A549 treated with AZD9567 at 1 μM for 4 hours (cell line): ENCODE data around the gene EIF2AK2. TPM values are rescaled to one million over a fixed set of nuclear protein-coding genes. Genes with fewer than 3 reads are reported as not detected.

Experiments used
- total RNA-seq: library from RNA; stranded (reverse); fragments of 200-300 nt; extraction: Qiagen RNA extraction; gene quantifications from 5 replicates; pipeline ENCODE4 v1.2.3, GENCODE V29; 2022; ENCODE audit not compliant: insufficient read depth

The EIF2AK2 gene
- total RNA-seq: 16.8 to 24.2 TPM (median 23.0 TPM) in 5 replicates

GRCh38 chr2:37156857-37157714 is at the start of gene EIF2AK2:
TSS of gene EIF2AK2 (minus strand) at chr2:37156980. CDS start at chr2:37147806, 9,174 bp downstream.

GRCh38 chr2:37196320-37197195 is 39.8 kb upstream of the EIF2AK2 start, which contains the start of gene CEBPZOS:
TSS of gene CEBPZOS (plus strand) at chr2:37196496. CDS start at chr2:37199705, 3,209 bp downstream.

GRCh38 chr2:37188570-37188969 is 31.8 kb upstream of the EIF2AK2 start, which contains the start of gene SULT6B1:
TSS of gene SULT6B1 (minus strand) at chr2:37188670. CDS start at chr2:37188640, 30 bp downstream.

GRCh38 chr2:37083873-37084794 is 72.6 kb downstream of the EIF2AK2 start, which contains the start of the genes GPATCH11 and HEATR5B:
TSS of gene GPATCH11 (plus strand) at chr2:37084518. CDS start at chr2:37088382, 3,864 bp downstream.
TSS of gene HEATR5B (minus strand) at chr2:37084372. CDS start at chr2:37083414, 958 bp downstream.

Other genes starting within 250 kb of the EIF2AK2 start
- gene STRN, start 190.4 kb downstream of the EIF2AK2 start, total RNA-seq: 12.6 to 18.1 TPM (median 17.5 TPM) in 5 replicates
- gene HEATR5B, start 72.6 kb downstream of the EIF2AK2 start, total RNA-seq: 6.1 to 8.5 TPM (median 7.3 TPM) in 5 replicates
- 8.6 to 10.9 TPM (median 10.5 TPM) in 5 replicates for gene GPATCH11, start 72.5 kb downstream of the EIF2AK2 start, total RNA-seq
- not detected in 5 replicates for gene SULT6B1, start 31.7 kb upstream of the EIF2AK2 start, total RNA-seq
- gene CEBPZOS, start 39.5 kb upstream of the EIF2AK2 start, total RNA-seq: 37.4 to 45.6 TPM (median 37.8 TPM) in 5 replicates
- gene CEBPZ, start 74.6 kb upstream of the EIF2AK2 start, total RNA-seq: 72.4 to 88.0 TPM (median 74.1 TPM) in 5 replicates
- 16.7 to 27.2 TPM (median 19.0 TPM) in 5 replicates for gene NDUFAF7, start 74.7 kb upstream of the EIF2AK2 start, total RNA-seq
- gene PRKD3, start 167.9 kb upstream of the EIF2AK2 start, total RNA-seq: 8.4 to 13.4 TPM (median 12.8 TPM) in 5 replicates
- 18.5 to 25.7 TPM (median 19.1 TPM) in 5 replicates for gene QPCT, start 187.7 kb upstream of the EIF2AK2 start, total RNA-seq